HepG2 (cell line): ENCODE measurements around the gene TMA7B. TPM values are rescaled to one million over a fixed set of nuclear protein-coding genes. Genes with fewer than 3 reads are reported as not detected.

ENCODE experiments used
- ATAC-seq: fragments of 200-7000 bp; cut with Tn5 transposase; 3 replicates; pipeline ENCODE4 v1.9.1; 2020; ENCODE audit warnings: mild to moderate bottlenecking, moderate library complexity
- BruUV-seq: library from RNA; stranded (reverse); fragments of 400-500 nt; replicated peaks from 2 replicates; lab custom pipeline; 2021; lab: Mats Ljungman, UMichigan
- CTCF ChIA-PET: fragments of 300-600 bp; formaldehyde crosslinking; extraction: SDS; loops from one replicate; lab custom pipeline; 2021; ENCODE audit warnings: low total read pairs, inconsistent platforms, low intra/inter-chr PET ratio; lab: Yijun Ruan, JAX
- POLR2A ChIA-PET: fragments of 350-600 bp; sonication (Branson Sonifier 250); formaldehyde crosslinking; loops from one replicate; lab custom pipeline; 2020; ENCODE audit warnings: antibody characterized with exemption, inconsistent platforms; lab: Yijun Ruan, JAX
- DNase-seq: peaks from one replicate; pipeline ENCODE4 v3.0.0-alpha.2; 2015; ENCODE audit warnings: low spot score
- FAIRE-seq: peaks from 3 replicates; lab custom pipeline; 2011; peaks lifted over from hg19 to GRCh38; lab: Jason Lieb, UNC
- H2AFZ ChIP-seq: one replicate; pipeline ENCODE4 v1.6.1; 2011; ENCODE audit warnings: low read length, inconsistent platforms
- H3K27ac ChIP-seq: fragments of 300-600 bp; 3 replicates; pipeline ENCODE4 v1.8.0; 2011; ENCODE audit warnings: mixed run types, mild to moderate bottlenecking, mixed read lengths, low read length, inconsistent platforms; ENCODE audit not compliant: insufficient read depth; ENCODE audit errors: extremely low read length
- H3K27me3 ChIP-seq, 2 experiments: fragments of 200-600 bp in 1 of 2; 2 replicates in 1 of 2; 3 replicates in 1 of 2; pipeline versions ENCODE4 v1.6.0 to v1.8.0; 2011; ENCODE audit warnings: low read length in 2 of 2, mild to moderate bottlenecking in 2 of 2, moderate library complexity in 2 of 2, inconsistent platforms in 1 of 2; ENCODE audit not compliant: insufficient read depth in 2 of 2, control insufficient read depth in 1 of 2
- H3K36me3 ChIP-seq, 2 experiments: fragments of 200-600 bp in 1 of 2; replicated peaks in 1 of 2; 2 replicates in 1 of 2; 3 replicates in 1 of 2; pipeline versions ENCODE4 v1.5.1 to v1.8.0; 2011; ENCODE audit warnings: low read length in 2 of 2, inconsistent platforms in 1 of 2; ENCODE audit not compliant: insufficient read depth in 2 of 2, control insufficient read depth in 1 of 2
- H3K4me1 ChIP-seq: 2 replicates; pipeline ENCODE4 v1.5.1; 2012; ENCODE audit warnings: low read length, inconsistent platforms; ENCODE audit not compliant: insufficient read depth
- H3K4me2 ChIP-seq: 2 replicates; pipeline ENCODE4 v1.6.0; 2011; ENCODE audit warnings: low read depth, low read length, inconsistent platforms
- H3K4me3 ChIP-seq, 3 experiments: fragments of 200-600 bp in 1 of 3; sonication (generic), shearing (Covaris generic) in 1 of 3; replicated peaks in 1 of 3; 2 replicates each; pipeline ENCODE4 v1.5.1; 2011 to 2016; ENCODE audit warnings: low read length in 3 of 3, inconsistent platforms in 2 of 3, low read depth in 2 of 3, mild to moderate bottlenecking in 2 of 3, control low read depth in 1 of 3, mixed read lengths in 1 of 3; ENCODE audit not compliant: insufficient read depth in 1 of 3
- H3K79me2 ChIP-seq: one replicate; pipeline ENCODE4 v1.6.1; 2011; ENCODE audit warnings: low read length, inconsistent platforms; ENCODE audit not compliant: insufficient read depth
- H3K9ac ChIP-seq: 2 replicates; pipeline ENCODE4 v1.6.0; 2011; ENCODE audit warnings: mild to moderate bottlenecking, low read depth, low read length, inconsistent platforms; ENCODE audit not compliant: insufficient read depth
- H3K9me3 ChIP-seq: 2 replicates; pipeline ENCODE4 v1.5.1; 2012; ENCODE audit warnings: mild to moderate bottlenecking, low read length
- H4K20me1 ChIP-seq: 2 replicates; pipeline ENCODE4 v1.6.0; 2011; ENCODE audit warnings: inconsistent platforms, mild to moderate bottlenecking, low read length, moderate library complexity; ENCODE audit not compliant: insufficient read depth
- ATM ChIP-seq: fragments of 450-650 bp; IDR thresholded peaks from 2 replicates; pipeline ENCODE4 v1.7.1; 2017; ENCODE audit warnings: mild to moderate bottlenecking, borderline replicate concordance
- POLR2G ChIP-seq: fragments of 200-400 bp; formaldehyde crosslinking; IDR thresholded peaks from 2 replicates; pipeline ENCODE4 v1.6.1; 2018; ENCODE audit warnings: mild to moderate bottlenecking, low read depth, low read length, moderate library complexity
- TCF7L2 ChIP-seq: IDR thresholded peaks from 2 replicates; pipeline ENCODE4 v1.6.1; 2011; ENCODE audit warnings: mild to moderate bottlenecking, low read depth, low read length, moderate library complexity
- ZFP62 ChIP-seq: sonication (generic); formaldehyde crosslinking; IDR thresholded peaks from 2 replicates; pipeline ENCODE4 v1.4.0; 2020; ENCODE audit warnings: missing genetic modification reagents
- ZNF24 ChIP-seq: fragments of 450-650 bp; IDR thresholded peaks from 2 replicates; pipeline ENCODE4 v1.6.1; 2017; ENCODE audit warnings: antibody characterized with exemption, mild to moderate bottlenecking
- ZNF296 ChIP-seq: sonication (generic); formaldehyde crosslinking; conservative IDR thresholded peaks from 2 replicates; pipeline ENCODE4 v1.5.0; 2020; ENCODE audit warnings: mild to moderate bottlenecking, missing genetic modification reagents
- WGBS: methylation state at CpG from one replicate; pipeline ENCODE4 v1.1.6; 2017; ENCODE audit warnings: low lambda C conversion rate; 5-methylcytosine and 5-hydroxymethylcytosine counted together
- in situ Hi-C: cut with HindIII; loops from 2 replicates; pipeline ENCODE4 v1.10.0; 2017; ENCODE audit warnings: low pct_unique_long_range_greater_than_20kb; ENCODE audit not compliant: extremely low pct_ligation_motif_present
- intact Hi-C: fragments of 100-400 bp; cut with micrococcal nuclease; formaldehyde crosslinking; loops from one replicate; pipeline ENCODE4 v1.10.0; 2022; ENCODE audit not compliant: unreplicated experiment
- polyA plus RNA-seq, 8 experiments: library from polyadenylated mRNA; depleted of rRNA in 3 of 8; stranded (reverse) in 7 of 8; unstranded in 1 of 8; fragments of >200 nt; fragmentation: Illumina TruSeq in 4 of 8; extraction: Trizol in 4 of 8; gene quantifications; 2 replicates each; pipeline versions ENCODE4 v1.2.1 to v1.2.3, GENCODE V29; 2011 to 2016; ENCODE audit warnings: low read depth in 4 of 8, missing spikeins in 1 of 8, mixed read lengths in 1 of 8; ENCODE audit not compliant: insufficient read depth in 1 of 8
- total RNA-seq, 5 experiments: library from RNA; depleted of rRNA; stranded (reverse); fragments of >200 nt; fragmentation: Illumina TruSeq; extraction: Trizol; gene quantifications; 2 replicates each; pipeline ENCODE4 v1.2.3, GENCODE V29; 2016; ENCODE audit warnings: low read depth in 1 of 5

The TMA7B gene
- total and polyA plus RNA-seq, 2 of the 13 experiments (the other 11 are each of a cell fraction or from before 2014, with no cell fraction given), result not detected

DNA sequence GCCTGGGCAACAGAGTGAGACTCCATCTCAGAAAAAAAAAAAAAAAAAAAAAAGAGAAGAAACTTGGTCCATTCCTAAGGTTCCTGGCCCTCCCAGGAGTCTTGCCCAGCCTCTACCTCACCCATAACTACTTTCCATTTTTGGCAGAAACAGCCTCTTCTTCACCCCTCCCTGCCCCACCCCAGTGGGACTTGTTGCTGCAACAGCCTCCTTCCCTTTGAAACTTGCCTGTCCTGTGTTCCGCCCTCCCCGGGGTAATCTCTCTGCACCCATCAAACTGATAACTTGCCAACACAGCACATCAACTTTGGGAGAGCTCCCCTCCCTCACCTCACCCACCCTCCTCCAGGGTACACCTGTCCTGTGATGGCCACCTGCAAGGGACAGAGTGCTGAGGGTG, 24.5 kb downstream of the TMA7B start:
- no peaks in the 10 kb centered on the region for H3K36me3 ChIP-seq
- no peaks in the 10 kb centered on the region for H3K9me3 ChIP-seq
- H3K4me3 ChIP-seq, result no peak overlapping the region
- no peak overlapping the region for H3K9ac ChIP-seq
- no peaks in the 10 kb centered on the region for H4K20me1 ChIP-seq
- WGBS, result 21% methylated on average over 2 of the region's 2 CpGs
- no peak overlapping the region for H3K4me2 ChIP-seq
- no peak overlapping the region for H3K27ac ChIP-seq
- H3K4me1 ChIP-seq, result 0 out of 2 replicates have a peak, but pooled peaks cover 5% of the 10 kb centered on the region
- peaks cover 0 to 15% of the 10 kb centered on the region in 2 experiments; a peak in 1 of 5 replicates for H3K27me3 ChIP-seq
- no peaks in the 10 kb centered on the region for H3K79me2 ChIP-seq
- BruUV-seq, result no TSS peak
- intact Hi-C loops (no loop called here), in situ Hi-C loops (no loop called here)
- ChIA-PET CTCF (no interaction called here), POLR2A (interaction anchor here (0.8 kb wide), 1 partner anchor 616 kb away, joined by 3 read pairs; no protein-coding TSS in a partner anchor)
- TF ChIP-seq ZNF296 (CRISPR knock-in tag), result no peak
- no peak overlapping the region for H2AFZ ChIP-seq
- DNase-seq, result no peak
- no peak for ATAC-seq
- FAIRE-seq, result no peak

DNA sequence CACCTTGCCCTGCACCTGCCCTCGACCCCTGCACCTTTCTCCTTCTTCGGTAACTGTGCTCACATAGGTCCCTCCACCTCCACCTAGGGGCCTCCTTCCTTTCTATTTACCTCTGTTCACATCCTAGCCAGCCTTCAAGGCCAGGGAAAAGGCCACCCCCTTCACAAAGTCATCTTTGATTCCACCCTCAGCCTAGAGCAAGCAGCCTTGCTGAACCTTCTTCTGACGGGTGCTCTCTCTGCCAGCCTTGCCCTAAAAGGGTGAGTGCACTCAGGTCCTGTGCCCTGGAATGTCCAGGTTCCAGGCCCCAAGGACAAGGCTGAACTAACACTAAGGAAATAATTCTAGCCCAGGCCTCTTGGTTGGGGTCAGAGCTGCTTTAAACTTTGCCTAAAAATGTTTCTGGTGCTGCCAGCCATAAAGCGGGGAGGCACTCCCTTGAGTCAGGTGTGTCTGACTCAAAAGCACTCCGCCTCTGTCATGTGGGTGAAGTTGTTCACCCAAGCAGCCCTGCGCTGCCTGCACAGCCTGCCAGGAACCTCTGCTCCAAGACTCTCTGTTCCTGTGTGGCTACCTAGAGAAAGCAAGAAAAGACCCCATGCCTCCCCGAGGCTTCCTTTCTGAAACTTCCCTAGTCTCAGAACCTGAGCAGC, 25.3 kb downstream of the TMA7B start:
- H3K9me3 ChIP-seq, result no peaks in the 10 kb centered on the region
- ChIA-PET CTCF (no interaction called here), POLR2A (no interaction called here)
- H3K36me3 ChIP-seq, result no peaks in the 10 kb centered on the region
- BruUV-seq, result no TSS peak
- no peak overlapping the region for H3K4me3 ChIP-seq
- no peak overlapping the region for H2AFZ ChIP-seq
- DNase-seq (no peak), FAIRE-seq (no peak), ATAC-seq (no peak)
- H4K20me1 ChIP-seq, result no peaks in the 10 kb centered on the region
- no peaks in the 10 kb centered on the region for H3K79me2 ChIP-seq
- intact Hi-C loops, result no loop called here
- no peak overlapping the region for H3K9ac ChIP-seq
- H3K4me1 ChIP-seq, result peaks cover 8% of the 10 kb centered on the region
- TF ChIP-seq TCF7L2 (no peak), ATM (no peak), ZFP62 (CRISPR knock-in tag) (no peak), ZNF24 (no peak), POLR2G (no peak)
- no peak overlapping the region for H3K4me2 ChIP-seq
- 18% methylated on average over 5 of the region's 7 CpGs for WGBS
- no peak overlapping the region for H3K27ac ChIP-seq
- in situ Hi-C loops, result no loop called here
- peaks cover 2 to 19% of the 10 kb centered on the region in 2 experiments; a peak in 2 of 5 replicates for H3K27me3 ChIP-seq
